ENCODE measurements around the gene RANGRF. TPM values are rescaled to one million over a fixed set of nuclear protein-coding genes. Genes with fewer than 3 reads are reported as not detected.

RANGRF gene
- total RNA-seq, 1 donor from 2014 or later: 31.0 TPM

- intact Hi-C loops (cut with DNase I): no loop called here
Observed at GRCh38 chr17:8267480-8268147, 20.9 kb upstream of the RANGRF start.

GRCh38 chr17:8268550-8269298 lies 19.7 kb upstream of the RANGRF start:
- ATAC-seq: peak; percentile 12

More at GRCh38 chr17:8267480-8268147, 20.9 kb upstream of the RANGRF start:
- no peak for TF ChIP-seq CTCF (IDR thresholded peaks at IDR 0.05)
- DNase-seq: no peak
- Histone ChIP-seq H3K4me1 (no peaks in the 10 kb centered on the region), H3K9me3 (no peaks in the 10 kb centered on the region), H3K36me3 (peaks cover 30% of the 10 kb centered on the region), H3K4me3 (no peak overlapping the region), H3K27ac (no peak overlapping the region), H3K27me3 (no peaks in the 10 kb centered on the region)
- no peak for ATAC-seq

GRCh38 chr17:8272421-8272820 lies 16.0 kb upstream of the RANGRF start:
- Histone ChIP-seq H3K4me3 (no peak overlapping the region), H3K36me3 (peaks cover 2% of the 10 kb centered on the region), H3K4me1 (no peaks in the 10 kb centered on the region), H3K9me3 (no peaks in the 10 kb centered on the region), H3K27ac (no peak overlapping the region), H3K27me3 (no peaks in the 10 kb centered on the region)
- ATAC-seq: no peak
- intact Hi-C loops (cut with DNase I): no loop called here
- TF ChIP-seq CTCF (IDR thresholded peaks at IDR 0.05): no peak
- DNase-seq: no peak

More at GRCh38 chr17:8268550-8269298, 19.7 kb upstream of the RANGRF start:
- no peaks in the 10 kb centered on the region for H3K4me1 ChIP-seq
- peaks cover 30% of the 10 kb centered on the region for H3K36me3 ChIP-seq
- no peak for DNase-seq
- no peak overlapping the region for H3K4me3 ChIP-seq
- intact Hi-C loops (cut with DNase I): no loop called here
- no peak overlapping the region for H3K27ac ChIP-seq
- TF ChIP-seq CTCF (IDR thresholded peaks at IDR 0.05): no peak
- H3K9me3 ChIP-seq: no peaks in the 10 kb centered on the region
- no peaks in the 10 kb centered on the region for H3K27me3 ChIP-seq

- no peaks in the 10 kb centered on the region for H3K9me3 ChIP-seq
- H3K36me3 ChIP-seq: no peaks in the 10 kb centered on the region
- H3K27ac ChIP-seq: no peak overlapping the region
- intact Hi-C loops (cut with DNase I): no loop called here
- DNase-seq (no peak), ATAC-seq (peak; percentile 43)
- no peak for TF ChIP-seq CTCF (IDR thresholded peaks at IDR 0.05)
- no peak overlapping the region for H3K4me3 ChIP-seq
- H3K27me3 ChIP-seq: no peaks in the 10 kb centered on the region
- H3K4me1 ChIP-seq: no peaks in the 10 kb centered on the region
Observed at GRCh38 chr17:8273884-8274444, 14.5 kb upstream of the RANGRF start.

GRCh38 chr17:8274816-8275215 lies 13.7 kb upstream of the RANGRF start:
- H3K36me3 ChIP-seq: no peaks in the 10 kb centered on the region
- H3K9me3 ChIP-seq: no peaks in the 10 kb centered on the region
- H3K27me3 ChIP-seq: no peaks in the 10 kb centered on the region
- ATAC-seq (no peak), DNase-seq (no peak)
- H3K27ac ChIP-seq: no peak overlapping the region
- H3K4me3 ChIP-seq: no peak overlapping the region
- intact Hi-C loops (cut with DNase I): no loop called here
- no peaks in the 10 kb centered on the region for H3K4me1 ChIP-seq
- TF ChIP-seq CTCF (IDR thresholded peaks at IDR 0.05): no peak
